ENCODE measurements around the gene NDUFV1.
A peak's percentile ranks its signal among the peaks of the same experiment; 100 is the strongest.

The NDUFV1 gene

GRCh38 chr11:67606492-67607295 lies at the start of gene NDUFV1:
NDUFV1 (plus strand) TSS chr11:67606936; CDS start chr11:67607005, 69 bp downstream.
- peaks cover 37% of the 10 kb centered on the region for H3K36me3 ChIP-seq (ENCODE audit: insufficient read depth, low read length)
- peak within 1 kb of the TSS; percentile 93 for H2AFZ ChIP-seq (ENCODE audit: low read depth, low read length)
- DNase-seq (peak; percentile 97), ATAC-seq (ENCODE audit: insufficient read depth, low read depth) (peak; percentile 99)
- H3K27ac ChIP-seq (ENCODE audit: low read length), result peak within 1 kb of the TSS; percentile 72
- peak within 1 kb of the TSS; percentile 98 for H3K4me2 ChIP-seq (ENCODE audit: insufficient read depth, low read length)
- peak within 1 kb of the TSS; percentile 52 to 94 for H3K4me3 ChIP-seq (ENCODE audit: low read depth in 1 of 2, low read length in 2 of 2)
- TF ChIP-seq CTCF (IDR thresholded peaks at IDR 0.05; ENCODE audit: borderline replicate concordance, extremely low read depth, low read length, poor library complexity, severe bottlenecking) (peak; percentile 79), EZH2 (IDR thresholded peaks at IDR 0.05; ENCODE audit: borderline replicate concordance, low read depth, low read length, severe bottlenecking) (no peak)
- peaks cover 21% of the 10 kb centered on the region for H3K79me2 ChIP-seq (ENCODE audit: insufficient read depth, low read length)
- H3K4me1 ChIP-seq (ENCODE audit: insufficient read depth, low read length), result peaks cover 35% of the 10 kb centered on the region
- peak within 1 kb of the TSS; percentile 89 for H3K9ac ChIP-seq (ENCODE audit: low read depth, low read length)
- peaks cover 4% of the 10 kb centered on the region; the same call in 1 of the 2 replicates for H4K20me1 ChIP-seq (ENCODE audit: insufficient read depth, low read length)
- no peaks in the 10 kb centered on the region for H3K27me3 ChIP-seq (ENCODE audit: insufficient read depth, low read length, poor library complexity)
- no peaks in the 10 kb centered on the region for H3K9me3 ChIP-seq (ENCODE audit: insufficient read depth, low read length, severe bottlenecking)

GRCh38 chr11:67558084-67558772 lies 48.5 kb upstream of the NDUFV1 start:
- Histone ChIP-seq H3K4me2 (ENCODE audit: insufficient read depth, low read length) (no peak overlapping the region), H3K27me3 (ENCODE audit: insufficient read depth, low read length, poor library complexity) (no peaks in the 10 kb centered on the region), H2AFZ (ENCODE audit: low read depth, low read length) (no peak overlapping the region), H3K36me3 (ENCODE audit: insufficient read depth, low read length) (no peaks in the 10 kb centered on the region), H3K4me1 (ENCODE audit: insufficient read depth, low read length) (0 out of 2 replicates have a peak, but pooled peaks cover 3% of the 10 kb centered on the region), H3K79me2 (ENCODE audit: insufficient read depth, low read length) (no peaks in the 10 kb centered on the region), H3K27ac (ENCODE audit: low read length) (no peak overlapping the region), H4K20me1 (ENCODE audit: insufficient read depth, low read length) (no peaks in the 10 kb centered on the region), H3K9ac (ENCODE audit: low read depth, low read length) (no peak overlapping the region), H3K4me3 (ENCODE audit: low read depth in 1 of 2, low read length in 2 of 2) (no peak overlapping the region), H3K9me3 (ENCODE audit: insufficient read depth, low read length, severe bottlenecking) (no peaks in the 10 kb centered on the region)
- no peak for TF ChIP-seq EZH2 (IDR thresholded peaks at IDR 0.05; ENCODE audit: borderline replicate concordance, low read depth, low read length, severe bottlenecking)
- TF ChIP-seq CTCF (IDR thresholded peaks at IDR 0.05; ENCODE audit: borderline replicate concordance, extremely low read depth, low read length, poor library complexity, severe bottlenecking), result no peak
- ATAC-seq (ENCODE audit: insufficient read depth, low read depth), result no peak
- DNase-seq, result no peak

GRCh38 chr11:67561971-67562619 lies 44.6 kb upstream of the NDUFV1 start:
- Histone ChIP-seq H3K27me3 (ENCODE audit: insufficient read depth, low read length, poor library complexity) (no peaks in the 10 kb centered on the region), H3K9ac (ENCODE audit: low read depth, low read length) (no peak overlapping the region), H3K4me3 (ENCODE audit: low read depth in 1 of 2, low read length in 2 of 2) (no peak overlapping the region), H3K36me3 (ENCODE audit: insufficient read depth, low read length) (no peaks in the 10 kb centered on the region), H3K79me2 (ENCODE audit: insufficient read depth, low read length) (no peaks in the 10 kb centered on the region), H4K20me1 (ENCODE audit: insufficient read depth, low read length) (no peaks in the 10 kb centered on the region), H3K4me2 (ENCODE audit: insufficient read depth, low read length) (no peak overlapping the region), H3K4me1 (ENCODE audit: insufficient read depth, low read length) (0 out of 2 replicates have a peak, but pooled peaks cover 3% of the 10 kb centered on the region), H3K9me3 (ENCODE audit: insufficient read depth, low read length, severe bottlenecking) (no peaks in the 10 kb centered on the region), H3K27ac (ENCODE audit: low read length) (no peak overlapping the region), H2AFZ (ENCODE audit: low read depth, low read length) (no peak overlapping the region)
- ATAC-seq (ENCODE audit: insufficient read depth, low read depth) (no peak), DNase-seq (no peak)
- TF ChIP-seq EZH2 (IDR thresholded peaks at IDR 0.05; ENCODE audit: borderline replicate concordance, low read depth, low read length, severe bottlenecking) (no peak), CTCF (IDR thresholded peaks at IDR 0.05; ENCODE audit: borderline replicate concordance, extremely low read depth, low read length, poor library complexity, severe bottlenecking) (no peak)

All from DND-41 (cell line).